Amniotic stem cell (primary cell): ENCODE measurements around the gene RPP30.

ENCODE experiments used
- DNase-seq: peaks from one replicate; lab custom pipeline; 2025; lab: John Stamatoyannopoulos, UW

Gene RPP30

DNA sequence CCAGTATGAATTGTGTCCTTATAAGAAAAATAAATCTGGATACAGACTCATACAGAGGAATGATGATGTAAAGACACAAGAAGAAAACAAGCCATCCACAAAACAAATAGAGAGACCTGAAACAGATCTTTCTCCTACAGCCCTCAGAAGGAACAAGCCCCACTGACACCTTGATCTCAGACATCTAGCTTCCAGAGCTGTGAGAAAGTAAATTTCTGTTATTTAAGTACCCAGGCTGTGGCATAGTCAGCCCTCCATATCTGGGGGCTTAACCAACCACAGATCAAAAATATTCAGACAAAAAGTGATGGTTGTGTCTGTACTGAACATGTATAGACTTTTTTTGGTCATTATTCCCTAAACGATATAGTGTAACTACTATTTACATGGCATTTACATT is 73.0 kb downstream of the RPP30 start:
- DNase-seq = no peak

DNA sequence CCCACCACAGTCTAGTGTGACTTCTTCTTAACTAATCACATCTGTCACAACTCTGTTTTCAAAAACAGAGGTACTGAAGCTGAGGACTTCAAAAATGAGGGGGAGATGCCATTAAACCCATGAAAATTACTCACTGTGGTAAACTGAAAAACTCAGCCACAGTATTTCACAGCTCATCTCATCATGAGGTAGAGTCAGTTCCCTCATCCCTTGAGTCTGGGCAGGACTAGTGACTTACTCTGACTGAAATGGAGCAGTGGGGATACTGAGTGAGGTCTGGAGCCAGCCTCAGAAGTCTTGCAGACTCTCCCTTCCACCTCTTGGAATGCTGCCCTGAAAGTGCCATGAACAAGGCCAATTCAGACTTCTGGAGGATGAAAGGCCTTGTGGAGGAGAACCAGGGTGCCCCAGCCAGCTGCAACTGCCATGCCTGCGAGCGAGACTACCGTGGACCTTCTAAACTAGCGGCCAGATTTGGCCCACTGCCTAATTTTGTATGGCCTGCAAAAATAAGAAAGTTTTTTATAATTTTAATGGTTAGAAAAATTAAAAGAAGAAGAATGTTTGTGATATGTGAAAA is 73.8 kb downstream of the RPP30 start:
- DNase-seq = no peak

DNA sequence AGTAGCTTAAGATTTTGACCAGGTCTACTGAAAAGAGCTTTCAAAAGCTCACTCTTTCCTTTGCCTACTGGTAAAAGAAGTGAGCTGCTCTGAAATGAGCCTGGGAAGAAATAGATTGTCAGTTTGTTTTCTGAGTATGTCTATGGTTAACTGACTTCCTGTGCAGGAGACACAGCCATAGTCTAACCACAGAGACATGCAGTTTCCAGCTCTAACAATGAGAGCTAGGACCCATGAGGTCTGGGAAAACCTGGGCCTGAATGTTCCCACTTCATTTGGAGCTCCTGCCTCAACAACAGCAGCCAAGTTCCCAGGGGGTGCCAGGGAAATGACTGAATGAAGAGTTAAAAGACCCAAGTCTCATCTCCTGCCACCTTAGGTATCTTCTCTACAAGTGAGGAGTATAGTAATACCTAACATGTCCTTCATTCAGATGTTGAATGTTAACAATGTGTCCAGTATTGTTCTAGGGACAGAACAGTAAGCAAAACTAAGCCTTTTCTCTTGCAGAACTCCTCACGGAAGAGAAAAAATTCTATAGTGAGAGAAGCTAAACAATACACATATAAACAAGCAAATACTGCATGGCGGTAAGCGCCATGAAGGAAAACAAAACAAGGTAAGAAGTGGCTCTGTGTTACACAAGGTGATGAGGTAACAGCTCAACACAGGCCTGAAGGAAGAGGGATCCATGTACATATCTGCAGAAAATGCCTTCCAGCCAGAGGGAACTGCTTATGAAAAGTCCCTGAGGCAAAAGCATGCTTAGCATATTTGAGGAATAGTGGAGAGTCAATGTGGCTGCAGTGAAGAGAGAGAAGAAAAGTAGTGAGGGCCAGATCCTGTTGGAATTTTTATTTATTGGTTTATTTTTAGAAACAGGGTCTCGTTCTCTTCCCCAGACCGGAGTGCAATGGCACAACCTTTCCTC is 75.5 kb downstream of the RPP30 start:
- no peak for DNase-seq
